ENCODE results near the gene TOMM34. TPM values are rescaled to one million over a fixed set of nuclear protein-coding genes. Genes with fewer than 3 reads are reported as not detected.
A peak's percentile ranks its signal among the peaks of the same experiment; 100 is the strongest.

The TOMM34 gene
- 10.2 TPM for total RNA-seq (2013)
- polyA plus RNA-seq (1 to 10 TPM; 6.4 to 9.1 (median 7.7) TPM), polyA minus RNA-seq (6.1 and 8.7 TPM in 2 replicates), total RNA-seq (1.2 to 9.4 (median 5.3) reads per million in 11 experiments)

- under 1% methylated on average over 60 of the region's 60 CpGs for WGBS (ENCODE audit: insufficient coverage)
- intact Hi-C loops (cut with micrococcal nuclease): loop anchor here in 1 of 2 donors (10.0 kb wide), 1 partner anchor 315 kb away; no protein-coding TSS in a partner anchor
Observed at GRCh38 chr20:44960103-44960852, at the start of gene TOMM34. Gene TOMM34 (minus strand): TSS chr20:44960397. CDS start chr20:44960333, 64 bp downstream.

More at GRCh38 chr20:44960103-44960852, at the start of gene TOMM34:
- Mint-ChIP-seq H3K9me3 (no peaks in the 10 kb centered on the region), H3K27ac (peak within 1 kb of the TSS; percentile 70 to 89 (median 82)), H3K36me3 (peaks cover 15 to 24% of the 10 kb centered on the region in 2 donors), H3K4me3 (peak within 1 kb of the TSS; percentile 90 to 98), H3K4me1 (peaks cover 39% of the 10 kb centered on the region), H3K27me3 (ENCODE audit: low read depth in 3 of 3) (no peaks in the 10 kb centered on the region)
- H4K20me1 ChIP-seq (ENCODE audit: insufficient read depth, low read length): peaks cover 14% of the 10 kb centered on the region
- no peaks in the 10 kb centered on the region for H3K9me3 ChIP-seq (replicated peaks in 1 of 2; ENCODE audit: control insufficient read depth in 1 of 2, insufficient read depth in 1 of 2, low read length in 2 of 2)
- TF ChIP-seq CTCF (IDR thresholded peaks at IDR 0.05): no peak
- DNase-seq: peak; percentile 85
- H3K79me2 ChIP-seq (ENCODE audit: insufficient read depth, low read length): peaks cover 30% of the 10 kb centered on the region
- peak within 1 kb of the TSS; percentile 64 to 92 (median 89) for H3K4me3 ChIP-seq (replicated peaks in 1 of 3; ENCODE audit: low read depth in 2 of 3, low read length in 3 of 3)
- peak within 1 kb of the TSS; percentile 74 for H3K9ac ChIP-seq (ENCODE audit: insufficient read depth, low read length, poor library complexity, severe bottlenecking)
- H3K4me1 ChIP-seq (ENCODE audit: control insufficient read depth in 1 of 2, insufficient read depth in 2 of 2, low read length in 2 of 2): peaks cover 22 to 24% of the 10 kb centered on the region in 2 donors
- peak within 1 kb of the TSS; percentile 90 for H3K4me2 ChIP-seq (replicated peaks; ENCODE audit: extremely low read depth, low read length, poor library complexity, severe bottlenecking)
- peak within 1 kb of the TSS; percentile 90 for H2AFZ ChIP-seq (ENCODE audit: insufficient read depth, low read depth, low read length, poor library complexity, severe bottlenecking)
- no peaks in the 10 kb centered on the region for H3K27me3 ChIP-seq (ENCODE audit: control insufficient read depth in 2 of 2, insufficient read depth in 2 of 2, low read length in 2 of 2)
- peaks cover 6 to 12% of the 10 kb centered on the region in 2 donors for H3K36me3 ChIP-seq (replicated peaks in 1 of 2; ENCODE audit: control insufficient read depth in 1 of 2, insufficient read depth in 2 of 2, low read length in 2 of 2)
- peak within 1 kb of the TSS in 1 of 2 donors; percentile 75 for H3K27ac ChIP-seq (ENCODE audit: low read depth in 1 of 2, low read length in 2 of 2)

Data from CD14-positive monocyte (primary cell).